BLaER1 treated with 17β-estradiol and CSF1 and Interleukin-3, amounts not matched to agents 10 nM and 100 nM (cell line): ENCODE data around the gene PARL.

Experiments
- H3K27ac ChIP-seq, 11 experiments: shearing (Covaris generic); formaldehyde crosslinking; 2 replicates each; pipeline ENCODE4 v1.8.1; 2022
- H3K27me3 ChIP-seq, 11 experiments: shearing (Covaris generic); formaldehyde crosslinking; 2 replicates each; pipeline ENCODE4 v1.8.1; 2022
- H3K36me3 ChIP-seq, 11 experiments: shearing (Covaris generic); formaldehyde crosslinking; 2 replicates each; pipeline ENCODE4 v1.8.1; 2022
- H3K4me1 ChIP-seq, 10 experiments: shearing (Covaris generic); formaldehyde crosslinking; 2 replicates each; pipeline ENCODE4 v1.8.1; 2022
- H3K4me2 ChIP-seq, 11 experiments: shearing (Covaris generic); formaldehyde crosslinking; 2 replicates each; pipeline ENCODE4 v1.8.1; 2022
- H3K4me3 ChIP-seq, 10 experiments: shearing (Covaris generic); formaldehyde crosslinking; 2 replicates each; pipeline ENCODE4 v1.8.1; 2022
- H3K9ac ChIP-seq, 11 experiments: shearing (Covaris generic); formaldehyde crosslinking; 2 replicates each; pipeline ENCODE4 v1.8.1; 2022
- H3K9me3 ChIP-seq, 11 experiments: shearing (Covaris generic); formaldehyde crosslinking; replicated peaks in 1 of 11; 2 replicates each; pipeline ENCODE4 v1.8.1; 2022
- H4K20me1 ChIP-seq, 11 experiments: shearing (Covaris generic); formaldehyde crosslinking; 2 replicates each; pipeline ENCODE4 v1.8.1; 2022
- Cebpa-rat ChIP-seq, 11 experiments: shearing (Covaris generic); IDR thresholded peaks; 2 replicates each; pipeline ENCODE4 v1.8.1; 2022

Gene PARL

GRCh38 chr3:183845608-183846288 is 38.9 kb downstream of the PARL start:
- TF ChIP-seq Cebpa-rat (IDR thresholded peaks at IDR 0.05): no peak
- peaks cover 0 to 32% (median 11%) of the 10 kb centered on the region in 11 experiments; a peak in 5 of 22 replicates for H4K20me1 ChIP-seq
- no peak overlapping the region for H3K4me3 ChIP-seq
- H3K27ac ChIP-seq: peak overlapping the region in 1 of 11 experiments; percentile 29; a peak in 3 of 22 replicates
- no peak overlapping the region for H3K9ac ChIP-seq
- peaks cover 0 to 15% (median 10%) of the 10 kb centered on the region in 10 experiments; a peak in 11 of 20 replicates for H3K4me1 ChIP-seq
- no peaks in the 10 kb centered on the region for H3K27me3 ChIP-seq
- peaks cover 90 to 100% (median 96%) of the 10 kb centered on the region in 11 experiments for H3K36me3 ChIP-seq
- H3K9me3 ChIP-seq: no peaks in the 10 kb centered on the region
- H3K4me2 ChIP-seq: peak overlapping the region in 5 of 11 experiments; percentile 1 to 48 (median 18); a peak in 7 of 22 replicates

- H3K4me2 ChIP-seq: no peak overlapping the region
- peaks cover 0 to 15% (median 10%) of the 10 kb centered on the region in 10 experiments; a peak in 11 of 20 replicates for H3K4me1 ChIP-seq
- no peak overlapping the region for H3K4me3 ChIP-seq
- TF ChIP-seq Cebpa-rat (IDR thresholded peaks at IDR 0.05): no peak
- H3K27ac ChIP-seq: no peak overlapping the region
- peaks cover 90 to 100% (median 96%) of the 10 kb centered on the region in 11 experiments for H3K36me3 ChIP-seq
- H3K27me3 ChIP-seq: no peaks in the 10 kb centered on the region
- H4K20me1 ChIP-seq: peaks cover 0 to 26% (median 8%) of the 10 kb centered on the region in 11 experiments; a peak in 5 of 22 replicates
- H3K9me3 ChIP-seq: no peaks in the 10 kb centered on the region
- H3K9ac ChIP-seq: no peak overlapping the region
These were observed 39.6 kb downstream of the PARL start for GRCh38 chr3:183845090-183845489.

- peaks cover 0 to 23% (median 8%) of the 10 kb centered on the region in 11 experiments; a peak in 5 of 22 replicates for H4K20me1 ChIP-seq
- peaks cover 92 to 100% (median 97%) of the 10 kb centered on the region in 11 experiments for H3K36me3 ChIP-seq
- H3K9ac ChIP-seq: no peak overlapping the region
- no peak overlapping the region for H3K27ac ChIP-seq
- H3K9me3 ChIP-seq: no peaks in the 10 kb centered on the region
- H3K4me2 ChIP-seq: no peak overlapping the region
- TF ChIP-seq Cebpa-rat (IDR thresholded peaks at IDR 0.05): no peak
- peaks cover 0 to 15% (median 10%) of the 10 kb centered on the region in 10 experiments; a peak in 11 of 20 replicates for H3K4me1 ChIP-seq
- H3K4me3 ChIP-seq: no peak overlapping the region
- H3K27me3 ChIP-seq: no peaks in the 10 kb centered on the region
These were observed 40.1 kb downstream of the PARL start for GRCh38 chr3:183844606-183845005.

GRCh38 chr3:183839751-183840150 is 44.9 kb downstream of the PARL start:
- no peak overlapping the region for H3K4me2 ChIP-seq
- TF ChIP-seq Cebpa-rat (IDR thresholded peaks at IDR 0.05): no peak
- H3K36me3 ChIP-seq: peaks cover 90 to 100% (median 97%) of the 10 kb centered on the region in 11 experiments
- no peaks in the 10 kb centered on the region for H3K27me3 ChIP-seq
- no peaks in the 10 kb centered on the region for H3K4me1 ChIP-seq
- H3K9ac ChIP-seq: no peak overlapping the region
- no peaks in the 10 kb centered on the region for H3K9me3 ChIP-seq
- no peak overlapping the region for H3K4me3 ChIP-seq
- peaks cover 0 to 26% (median 5%) of the 10 kb centered on the region in 11 experiments; a peak in 7 of 22 replicates for H4K20me1 ChIP-seq
- no peak overlapping the region for H3K27ac ChIP-seq

- H3K4me1 ChIP-seq: no peaks in the 10 kb centered on the region
- no peak overlapping the region for H3K9ac ChIP-seq
- H3K27me3 ChIP-seq: no peaks in the 10 kb centered on the region
- no peak for TF ChIP-seq Cebpa-rat (IDR thresholded peaks at IDR 0.05)
- H3K36me3 ChIP-seq: peaks cover 90 to 100% (median 97%) of the 10 kb centered on the region in 11 experiments
- H3K4me3 ChIP-seq: no peak overlapping the region
- H3K9me3 ChIP-seq: no peaks in the 10 kb centered on the region
- peaks cover 0 to 34% (median 11%) of the 10 kb centered on the region in 11 experiments; a peak in 11 of 22 replicates for H4K20me1 ChIP-seq
- H3K27ac ChIP-seq: no peak overlapping the region
- no peak overlapping the region for H3K4me2 ChIP-seq
These were observed 46.8 kb downstream of the PARL start for GRCh38 chr3:183837894-183838293.

- H3K27me3 ChIP-seq: no peaks in the 10 kb centered on the region
- no peak overlapping the region for H3K9ac ChIP-seq
- no peaks in the 10 kb centered on the region for H3K4me1 ChIP-seq
- no peak overlapping the region for H3K4me2 ChIP-seq
- no peaks in the 10 kb centered on the region for H3K9me3 ChIP-seq
- H3K36me3 ChIP-seq: peaks cover 90 to 100% (median 97%) of the 10 kb centered on the region in 11 experiments
- H4K20me1 ChIP-seq: peaks cover 0 to 37% (median 11%) of the 10 kb centered on the region in 11 experiments; a peak in 11 of 22 replicates
- H3K4me3 ChIP-seq: no peak overlapping the region
- no peak overlapping the region for H3K27ac ChIP-seq
- TF ChIP-seq Cebpa-rat (IDR thresholded peaks at IDR 0.05): no peak
These were observed 47.3 kb downstream of the PARL start for GRCh38 chr3:183837390-183837789.

- Histone ChIP-seq H3K4me3 (no peak overlapping the region), H3K27ac (no peak overlapping the region), H4K20me1 (peaks cover 0 to 46% (median 17%) of the 10 kb centered on the region in 11 experiments; a peak in 14 of 22 replicates), H3K27me3 (no peaks in the 10 kb centered on the region), H3K4me1 (no peaks in the 10 kb centered on the region), H3K36me3 (peaks cover 81 to 100% (median 95%) of the 10 kb centered on the region in 11 experiments), H3K9me3 (no peaks in the 10 kb centered on the region), H3K4me2 (no peak overlapping the region), H3K9ac (no peak overlapping the region)
- no peak for TF ChIP-seq Cebpa-rat (IDR thresholded peaks at IDR 0.05)
These were observed 51.2 kb downstream of the PARL start for GRCh38 chr3:183833516-183833915.

- peaks cover 0 to 17% (median 6%) of the 10 kb centered on the region in 10 experiments; a peak in 11 of 20 replicates for H3K4me1 ChIP-seq
- no peak overlapping the region for H3K9ac ChIP-seq
- TF ChIP-seq Cebpa-rat (IDR thresholded peaks at IDR 0.05): no peak
- H3K4me2 ChIP-seq: no peak overlapping the region
- H3K4me3 ChIP-seq: no peak overlapping the region
- H3K27ac ChIP-seq: no peak overlapping the region
- H4K20me1 ChIP-seq: peaks cover 10 to 72% (median 36%) of the 10 kb centered on the region in 11 experiments; a peak in 20 of 22 replicates
- H3K27me3 ChIP-seq: peaks cover 0 to 1% (median 0%) of the 10 kb centered on the region in 11 experiments; a peak in 3 of 22 replicates
- no peaks in the 10 kb centered on the region for H3K9me3 ChIP-seq
- peaks cover 59 to 78% (median 72%) of the 10 kb centered on the region in 11 experiments for H3K36me3 ChIP-seq
These were observed 54.5 kb downstream of the PARL start for GRCh38 chr3:183830187-183830586.

GRCh38 chr3:183829466-183829865 is 55.2 kb downstream of the PARL start:
- no peak overlapping the region for H3K4me3 ChIP-seq
- no peaks in the 10 kb centered on the region for H3K9me3 ChIP-seq
- peaks cover 2 to 24% (median 13%) of the 10 kb centered on the region in 10 experiments for H3K4me1 ChIP-seq
- H3K9ac ChIP-seq: no peak overlapping the region
- H3K27ac ChIP-seq: no peak overlapping the region
- peaks cover 18 to 79% (median 44%) of the 10 kb centered on the region in 11 experiments; a peak in 20 of 22 replicates for H4K20me1 ChIP-seq
- peaks cover 55 to 71% (median 65%) of the 10 kb centered on the region in 11 experiments for H3K36me3 ChIP-seq
- H3K27me3 ChIP-seq: peaks cover 0 to 8% (median 3%) of the 10 kb centered on the region in 11 experiments; a peak in 7 of 22 replicates
- no peak for TF ChIP-seq Cebpa-rat (IDR thresholded peaks at IDR 0.05)
- H3K4me2 ChIP-seq: no peak overlapping the region
